Heart left ventricle (tissue), 13 donors: ENCODE measurements around the gene GSK3B.

Source experiments
- POLR2A ChIP-seq, 2 donors: fragments of 450-650 bp; IDR thresholded peaks; one replicate each; pipeline ENCODE4 v1.6.1; 2017; ENCODE audit warnings: antibody characterized with exemption in 2 of 2, mild to moderate bottlenecking in 2 of 2, moderate library complexity in 2 of 2
- TF ChIP-seq, protein P1 (sequence below), 12 donors: fragments of 200-600 bp; sonication (generic) in 4 of 12; IDR thresholded peaks; one replicate each; pipeline versions ENCODE4 v1.5.0 to v1.8.0; 2018 to 2022; ENCODE audit warnings: antibody characterized with exemption in 12 of 12, mild to moderate bottlenecking in 5 of 12
- donor health status: ischemic (EF 13 %, LVEDD 7.1; RV severe dilation, severe dysfunction).
- donor health status: DM: no; HTN: yes; CAD: no.
- donor health status: DM: no; HTN: no; CAD: no.
- donor health status: ischemic (EF 25% LVEDD 6.9; RV normal size, moderate dysfunction).
- donor health status: ischemic (EF 25% LVEDD 5.7; RV mildly dilated, moderate dysfunction).
- donor health status: ischemic (EF 35%, LVEDD 5.7; RV mildly dilated, moderate dysfunction).
- donor health status: nonischemic (EF 11% LVEDD 7.7; RV severe dilation, severe dysfunction).
- donor health status: DM: yes; HTN: yes; CAD: no.
- donor health status: PGD.
- donor health status: ischemic (EF 29% LVEDD 5.4; RV normal size, mild dysfunction).
- donor health status: nonischemic (EF 23%, LVEDD 6.1; RV moderate dilation, normal function).

DNA sequence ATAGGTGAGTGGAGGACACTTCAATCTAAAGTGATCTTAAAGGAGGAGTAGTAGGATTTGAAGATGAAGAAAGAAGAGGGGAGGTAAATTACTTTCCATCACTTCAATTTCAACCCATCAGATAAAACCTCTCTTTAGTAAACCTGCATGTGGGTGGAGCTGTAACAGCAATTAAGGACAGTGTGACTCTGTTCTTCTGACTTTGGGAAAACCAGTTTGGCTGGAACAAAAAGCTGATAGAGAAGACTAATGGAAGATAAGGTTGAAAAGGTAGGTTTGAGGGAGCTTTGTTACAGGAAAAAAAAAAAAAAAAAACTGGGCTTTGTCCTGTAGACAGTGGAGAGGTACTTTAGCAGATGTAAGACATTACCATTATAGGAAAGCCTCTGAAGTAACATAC is 4.5 kb upstream of the GSK3B start:
- TF ChIP-seq, protein P1, sequence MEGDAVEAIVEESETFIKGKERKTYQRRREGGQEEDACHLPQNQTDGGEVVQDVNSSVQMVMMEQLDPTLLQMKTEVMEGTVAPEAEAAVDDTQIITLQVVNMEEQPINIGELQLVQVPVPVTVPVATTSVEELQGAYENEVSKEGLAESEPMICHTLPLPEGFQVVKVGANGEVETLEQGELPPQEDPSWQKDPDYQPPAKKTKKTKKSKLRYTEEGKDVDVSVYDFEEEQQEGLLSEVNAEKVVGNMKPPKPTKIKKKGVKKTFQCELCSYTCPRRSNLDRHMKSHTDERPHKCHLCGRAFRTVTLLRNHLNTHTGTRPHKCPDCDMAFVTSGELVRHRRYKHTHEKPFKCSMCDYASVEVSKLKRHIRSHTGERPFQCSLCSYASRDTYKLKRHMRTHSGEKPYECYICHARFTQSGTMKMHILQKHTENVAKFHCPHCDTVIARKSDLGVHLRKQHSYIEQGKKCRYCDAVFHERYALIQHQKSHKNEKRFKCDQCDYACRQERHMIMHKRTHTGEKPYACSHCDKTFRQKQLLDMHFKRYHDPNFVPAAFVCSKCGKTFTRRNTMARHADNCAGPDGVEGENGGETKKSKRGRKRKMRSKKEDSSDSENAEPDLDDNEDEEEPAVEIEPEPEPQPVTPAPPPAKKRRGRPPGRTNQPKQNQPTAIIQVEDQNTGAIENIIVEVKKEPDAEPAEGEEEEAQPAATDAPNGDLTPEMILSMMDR (IDR thresholded peaks at IDR 0.05): no peak
- TF ChIP-seq POLR2A (IDR thresholded peaks at IDR 0.05): no peak
